LNCaP clone FGC (cell line): ENCODE measurements around the gene CCDC124.

Source experiments
- DNase-seq: peaks from one replicate; pipeline ENCODE4 v3.0.0-alpha.2; 2011; ENCODE audit warnings: low read depth
- H3K4me3 ChIP-seq: 2 replicates; pipeline ENCODE4 v1.5.1; 2011; ENCODE audit warnings: mild to moderate bottlenecking, low read depth, low read length, control low read depth
- CTCF ChIP-seq: IDR thresholded peaks from 2 replicates; pipeline ENCODE4 v1.5.1; 2012; ENCODE audit warnings: mild to moderate bottlenecking; ENCODE audit not compliant: control insufficient read depth, insufficient read depth; ENCODE audit errors: extremely low read depth

CCDC124 gene

GRCh38 chr19:17951157-17951989 is 18.6 kb downstream of the CCDC124 start:
- no peak for TF ChIP-seq CTCF
- DNase-seq: no peak

GRCh38 chr19:17951990-17952976 is 19.5 kb downstream of the CCDC124 start:
- DNase-seq: no peak
- TF ChIP-seq CTCF: no peak
- H3K4me3 ChIP-seq: no peak overlapping the region

More at GRCh38 chr19:17951157-17951989, 18.6 kb downstream of the CCDC124 start:
- H3K4me3 ChIP-seq: no peak overlapping the region

DNA sequence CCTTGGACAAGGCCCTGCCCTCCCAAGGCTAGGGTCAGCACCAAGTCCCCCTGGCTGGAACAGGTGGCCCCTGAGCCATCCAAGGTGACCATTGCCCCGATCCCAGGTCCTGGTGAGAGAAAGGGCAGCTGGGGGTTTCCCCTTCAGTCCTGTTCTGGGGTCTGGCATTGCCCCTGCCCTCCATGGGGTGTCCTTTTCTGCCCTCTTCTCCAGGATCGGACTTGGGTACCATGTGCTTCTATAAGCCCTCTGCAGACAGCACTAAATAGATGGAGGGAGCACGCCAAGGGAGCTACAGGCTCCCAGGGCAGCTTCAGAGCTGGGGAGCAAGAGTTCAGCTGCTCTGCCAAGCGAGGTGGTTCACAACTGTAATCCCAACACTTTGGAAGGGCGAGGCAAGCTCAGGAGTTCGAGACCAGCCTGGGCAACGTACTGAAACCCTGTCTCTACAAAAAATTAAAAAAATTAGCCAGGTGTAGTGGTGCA is 20.5 kb downstream of the CCDC124 start:
- H3K4me3 ChIP-seq: no peak overlapping the region
- TF ChIP-seq CTCF: no peak
- no peak for DNase-seq

DNA sequence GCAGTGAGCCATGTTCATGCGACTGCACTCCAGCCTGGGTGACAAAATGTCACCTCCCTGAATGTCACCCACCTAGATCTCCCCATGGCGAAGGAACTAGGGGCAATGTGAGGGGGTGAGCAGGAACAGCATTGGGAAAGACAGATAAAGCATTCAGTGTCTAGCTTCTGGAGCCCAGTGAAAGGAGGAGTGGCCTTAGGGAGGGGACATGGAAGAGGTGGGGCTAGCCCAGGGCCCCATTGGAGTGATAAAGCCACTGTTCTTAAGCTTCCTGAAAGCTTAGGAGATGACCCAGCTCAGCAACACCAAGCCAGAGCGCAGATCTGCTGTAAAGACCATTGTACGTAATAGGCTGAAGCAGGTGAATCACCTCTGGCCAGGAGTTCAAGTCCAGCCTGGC is 21.1 kb downstream of the CCDC124 start:
- TF ChIP-seq CTCF: no peak
- no peak overlapping the region for H3K4me3 ChIP-seq
- DNase-seq: no peak

DNA sequence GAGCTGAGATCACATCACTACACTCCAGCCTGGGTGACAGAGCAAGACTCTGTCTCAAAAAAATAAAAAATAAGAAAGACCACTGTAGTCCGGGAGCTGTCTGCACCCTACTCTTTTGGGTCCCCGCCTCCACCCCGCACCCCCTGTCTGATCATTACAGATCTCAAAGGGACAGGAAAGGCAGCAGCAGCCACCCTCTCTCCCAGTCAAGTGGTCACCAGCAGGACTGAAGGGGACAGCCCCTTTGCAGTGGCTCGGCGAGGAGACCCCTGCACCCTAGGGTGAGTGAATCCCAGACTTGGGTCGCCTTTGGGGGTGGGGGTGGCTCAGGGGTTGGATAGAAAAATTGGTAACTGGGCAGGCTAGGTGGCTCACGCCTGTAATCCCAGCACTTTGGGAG is 21.6 kb downstream of the CCDC124 start:
- DNase-seq: no peak
- TF ChIP-seq CTCF: no peak

GRCh38 chr19:17957149-17957849 is 24.5 kb downstream of the CCDC124 start:
- H3K4me3 ChIP-seq: no peak overlapping the region
- no peak for DNase-seq
- TF ChIP-seq CTCF: no peak

More for the DNA sequence above, 21.6 kb downstream of the CCDC124 start:
- no peak overlapping the region for H3K4me3 ChIP-seq
